Suprapubic skin (tissue), 4 donors: Measurements from ENCODE around the gene CEP70. TPM values are rescaled to one million over a fixed set of nuclear protein-coding genes. Genes with fewer than 3 reads are reported as not detected.

ENCODE experiments used
- DNase-seq, 2 donors: peaks; one replicate each; pipeline ENCODE4 v3.0.0-alpha.2; 2019; ENCODE audit warnings: low spot score in 2 of 2
- H3K27ac ChIP-seq: fragments of 200-600 bp; sonication (generic); one replicate; pipeline ENCODE4 v1.5.1; 2019
- H3K27me3 ChIP-seq: fragments of 200-600 bp; sonication (generic); one replicate; pipeline ENCODE4 v1.5.1; 2019
- H3K36me3 ChIP-seq: fragments of 200-600 bp; sonication (generic); one replicate; pipeline ENCODE4 v1.5.1; 2019
- H3K4me1 ChIP-seq: fragments of 200-600 bp; sonication (generic); one replicate; pipeline ENCODE4 v1.5.1; 2019
- H3K4me3 ChIP-seq: fragments of 200-600 bp; sonication (generic); one replicate; pipeline ENCODE4 v1.5.1; 2019; ENCODE audit warnings: mild to moderate bottlenecking
- H3K9me3 ChIP-seq: fragments of 200-600 bp; sonication (generic); one replicate; pipeline ENCODE4 v1.5.1; 2019
- EP300 ChIP-seq: sonication (generic); formaldehyde crosslinking; IDR thresholded peaks from one replicate; pipeline ENCODE4 v1.6.1; 2017; ENCODE audit warnings: antibody characterized with exemption
- POLR2A ChIP-seq, 2 donors: fragments of 450-650 bp; IDR thresholded peaks; one replicate each; pipeline ENCODE4 v1.6.1; 2017; ENCODE audit warnings: antibody characterized with exemption in 2 of 2, mild to moderate bottlenecking in 2 of 2, moderate library complexity in 2 of 2
- POLR2AphosphoS5 ChIP-seq, 3 donors: sonication (generic); formaldehyde crosslinking; IDR thresholded peaks; one replicate each; pipeline ENCODE4 v1.6.1; 2017; ENCODE audit warnings: antibody characterized with exemption in 3 of 3
- WGBS: methylation state at CpG from one replicate; pipeline ENCODE4 v1.1.5; 2018; 5-methylcytosine and 5-hydroxymethylcytosine counted together
- total RNA-seq, 4 donors: library from RNA; depleted of rRNA; stranded (reverse); fragments of >200 nt; gene quantifications; one replicate each; pipeline ENCODE4 v1.1.0, GENCODE V29; 2016
- TF ChIP-seq, protein P1 (sequence below), 2 donors: fragments of 200-600 bp in 1 of 2; fragments of 450-650 bp in 1 of 2; sonication (generic) in 1 of 2; IDR thresholded peaks; one replicate each; pipeline ENCODE4 v1.5.1; 2016 to 2019; ENCODE audit warnings: antibody characterized with exemption in 2 of 2, mild to moderate bottlenecking in 1 of 2, moderate library complexity in 1 of 2

The CEP70 gene
- total RNA-seq, 4 donors from 2014 or later, result 6.3 to 15.7 (median 7.2) TPM

DNA sequence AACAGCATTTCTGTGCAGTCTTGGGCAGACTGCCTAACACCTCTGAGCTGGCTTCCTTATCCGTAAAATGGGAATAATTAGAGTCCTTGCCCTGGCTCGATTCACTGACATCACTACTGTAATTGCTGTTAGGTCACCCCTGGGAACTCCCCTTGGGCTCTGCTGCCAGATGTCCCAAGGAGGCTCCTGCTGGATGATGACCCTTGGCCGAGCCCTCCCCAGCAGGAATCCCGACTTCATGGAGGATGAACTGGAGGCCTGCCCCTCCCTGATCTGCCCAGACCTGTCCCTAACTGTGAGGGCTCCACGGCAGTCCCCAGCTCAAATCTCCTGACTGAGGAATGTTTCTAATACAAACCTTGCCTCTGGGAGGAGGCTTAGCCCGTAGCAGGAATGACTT lies 141.6 kb downstream of the CEP70 start:
- Histone ChIP-seq H3K4me3 (no peak overlapping the region), H3K27ac (no peak overlapping the region), H3K27me3 (no peaks in the 10 kb centered on the region), H3K4me1 (peaks cover 11% of the 10 kb centered on the region), H3K9me3 (no peaks in the 10 kb centered on the region), H3K36me3 (no peaks in the 10 kb centered on the region)
- no peak for TF ChIP-seq EP300
- WGBS, result 38% methylated on average over 3 of the region's 6 CpGs
- peak; percentile 28 to 58 for DNase-seq

DNA sequence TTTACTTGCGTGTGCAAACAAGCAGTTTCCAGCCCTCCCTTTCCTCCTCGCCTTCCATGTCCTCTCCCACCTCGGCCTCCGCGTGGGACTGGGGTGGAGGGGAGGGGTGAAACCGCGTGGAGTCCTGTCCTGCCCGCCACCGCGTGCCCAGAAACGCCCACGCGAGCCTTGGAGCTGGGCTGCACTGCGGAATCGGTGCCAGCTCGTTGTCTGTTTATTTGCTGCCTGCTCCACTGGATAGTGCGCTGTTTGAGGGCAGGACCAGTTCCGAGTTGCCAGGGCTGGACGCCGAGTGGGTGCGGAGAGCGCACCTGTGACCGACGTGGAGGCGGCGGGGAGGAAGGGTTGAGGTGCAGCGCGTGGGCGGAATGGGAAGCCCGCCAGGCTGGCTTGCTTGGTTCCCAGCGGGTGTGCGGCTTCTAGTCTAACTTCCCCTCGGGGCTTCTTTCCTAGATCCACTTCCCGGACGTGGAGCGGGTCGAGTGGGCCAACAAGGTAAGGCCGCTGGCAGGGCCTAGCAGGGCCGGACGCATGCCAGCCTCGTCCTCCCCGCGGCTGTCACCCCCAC lies 142.4 kb downstream of the CEP70 start:
- Histone ChIP-seq H3K9me3 (no peaks in the 10 kb centered on the region), H3K36me3 (no peaks in the 10 kb centered on the region), H3K27me3 (no peaks in the 10 kb centered on the region), H3K4me3 (no peak overlapping the region), H3K27ac (no peak overlapping the region), H3K4me1 (peaks cover 11% of the 10 kb centered on the region)
- 87% methylated on average over 39 of the region's 43 CpGs for WGBS
- DNase-seq, result peak; percentile 44 to 70
- TF ChIP-seq, protein P1, sequence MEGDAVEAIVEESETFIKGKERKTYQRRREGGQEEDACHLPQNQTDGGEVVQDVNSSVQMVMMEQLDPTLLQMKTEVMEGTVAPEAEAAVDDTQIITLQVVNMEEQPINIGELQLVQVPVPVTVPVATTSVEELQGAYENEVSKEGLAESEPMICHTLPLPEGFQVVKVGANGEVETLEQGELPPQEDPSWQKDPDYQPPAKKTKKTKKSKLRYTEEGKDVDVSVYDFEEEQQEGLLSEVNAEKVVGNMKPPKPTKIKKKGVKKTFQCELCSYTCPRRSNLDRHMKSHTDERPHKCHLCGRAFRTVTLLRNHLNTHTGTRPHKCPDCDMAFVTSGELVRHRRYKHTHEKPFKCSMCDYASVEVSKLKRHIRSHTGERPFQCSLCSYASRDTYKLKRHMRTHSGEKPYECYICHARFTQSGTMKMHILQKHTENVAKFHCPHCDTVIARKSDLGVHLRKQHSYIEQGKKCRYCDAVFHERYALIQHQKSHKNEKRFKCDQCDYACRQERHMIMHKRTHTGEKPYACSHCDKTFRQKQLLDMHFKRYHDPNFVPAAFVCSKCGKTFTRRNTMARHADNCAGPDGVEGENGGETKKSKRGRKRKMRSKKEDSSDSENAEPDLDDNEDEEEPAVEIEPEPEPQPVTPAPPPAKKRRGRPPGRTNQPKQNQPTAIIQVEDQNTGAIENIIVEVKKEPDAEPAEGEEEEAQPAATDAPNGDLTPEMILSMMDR (IDR thresholded peaks at IDR 0.05), result no peak
- no peak for TF ChIP-seq POLR2A (IDR thresholded peaks at IDR 0.05)
- TF ChIP-seq EP300, result no peak
- TF ChIP-seq POLR2AphosphoS5 (IDR thresholded peaks at IDR 0.05), result no peak

DNA sequence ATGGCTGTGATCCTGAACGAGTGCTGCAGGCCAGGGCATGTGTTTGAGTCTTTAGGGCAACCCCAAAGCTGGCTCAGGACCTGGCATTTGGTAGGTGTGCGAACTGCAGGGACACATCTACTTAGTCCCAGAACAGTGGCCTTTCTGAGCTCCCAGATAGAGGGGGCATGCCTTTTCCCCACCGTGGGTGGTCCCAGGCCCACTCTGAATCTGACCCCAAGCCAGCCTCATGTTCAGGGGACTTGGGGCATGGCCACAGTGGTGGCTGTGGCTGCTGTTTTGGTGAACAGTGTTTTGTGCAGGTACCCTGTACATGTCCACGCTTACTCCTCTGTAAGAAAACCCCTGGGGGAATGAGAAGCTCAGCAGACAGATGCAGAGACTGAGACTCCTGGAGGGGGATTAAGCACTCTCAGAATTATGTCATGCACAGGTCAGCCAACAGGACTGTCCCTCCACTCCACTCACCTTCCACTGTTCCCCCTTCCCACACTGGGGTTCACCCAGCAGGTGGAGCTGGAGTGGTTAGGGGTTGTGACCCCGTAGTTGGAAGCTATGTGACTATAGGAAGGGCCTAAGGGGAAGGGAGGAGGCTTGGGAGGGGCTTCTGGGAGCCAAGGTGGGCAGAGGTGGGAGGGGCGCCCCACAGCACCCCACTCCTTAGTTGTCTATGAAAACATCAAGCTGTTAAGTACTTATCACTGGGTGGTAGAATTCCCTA lies 143.2 kb downstream of the CEP70 start:
- no peaks in the 10 kb centered on the region for H3K9me3 ChIP-seq
- no peak for TF ChIP-seq POLR2A (IDR thresholded peaks at IDR 0.05)
- TF ChIP-seq POLR2AphosphoS5 (IDR thresholded peaks at IDR 0.05), result no peak
- TF ChIP-seq EP300, result no peak
- TF ChIP-seq, protein P1 (IDR thresholded peaks at IDR 0.05), result no peak
- H3K36me3 ChIP-seq, result no peaks in the 10 kb centered on the region
- peak; percentile 36 to 55 for DNase-seq
- 44% methylated on average over 5 of the region's 6 CpGs for WGBS
- peaks cover 9% of the 10 kb centered on the region for H3K4me1 ChIP-seq
- H3K27ac ChIP-seq, result no peak overlapping the region
- H3K27me3 ChIP-seq, result no peaks in the 10 kb centered on the region
- no peak overlapping the region for H3K4me3 ChIP-seq

DNA sequence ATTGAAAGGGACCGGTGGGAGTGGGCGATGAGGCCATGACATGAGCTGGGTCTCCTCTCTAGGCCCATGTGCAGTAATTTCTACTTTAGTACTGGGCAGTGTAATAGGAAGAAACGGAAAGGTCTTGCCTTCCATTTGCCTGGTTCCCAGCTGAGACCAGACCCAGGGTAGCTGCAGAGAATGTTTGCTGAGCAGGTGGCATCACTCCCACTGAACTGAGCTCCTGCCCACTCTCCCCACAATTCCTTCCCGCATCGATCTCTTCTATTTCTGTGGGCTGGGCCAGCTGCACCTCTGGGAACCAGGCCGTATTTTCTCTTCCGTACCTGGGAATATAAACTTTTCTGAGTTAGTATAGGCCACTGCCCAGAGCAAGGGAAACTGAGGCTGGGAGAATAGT lies 143.9 kb downstream of the CEP70 start:
- Histone ChIP-seq H3K4me3 (no peak overlapping the region), H3K36me3 (no peaks in the 10 kb centered on the region), H3K27me3 (no peaks in the 10 kb centered on the region), H3K9me3 (no peaks in the 10 kb centered on the region), H3K4me1 (peaks cover 3% of the 10 kb centered on the region), H3K27ac (no peak overlapping the region)
- DNase-seq, result peak in 1 of 2 donors; percentile 26
- TF ChIP-seq POLR2A (IDR thresholded peaks at IDR 0.05) (no peak), EP300 (no peak), POLR2AphosphoS5 (IDR thresholded peaks at IDR 0.05) (no peak)
- TF ChIP-seq, protein P1 (IDR thresholded peaks at IDR 0.05), result no peak
- 82% methylated on average over 7 of the region's 7 CpGs for WGBS

DNA sequence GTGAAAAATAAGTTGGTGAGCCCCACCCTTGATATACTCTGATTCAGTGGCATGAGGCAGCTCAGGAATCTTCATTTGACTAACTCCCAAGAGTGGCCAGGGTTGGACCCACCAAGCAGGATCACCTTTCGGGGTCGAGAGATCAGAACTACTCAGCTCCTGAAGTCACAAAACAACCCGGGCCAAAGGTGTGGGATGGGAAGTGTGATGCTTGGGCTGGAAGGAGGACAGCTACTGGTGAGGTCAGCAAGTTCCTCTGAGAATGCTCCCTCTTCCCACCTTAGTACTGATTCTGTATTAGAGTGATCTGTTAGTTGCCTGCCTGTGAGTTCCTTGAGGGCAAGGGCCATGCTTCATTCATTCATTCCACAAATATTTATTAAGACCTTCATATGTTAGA lies 144.6 kb downstream of the CEP70 start:
- Histone ChIP-seq H3K4me1 (peaks cover 3% of the 10 kb centered on the region), H3K36me3 (no peaks in the 10 kb centered on the region), H3K9me3 (no peaks in the 10 kb centered on the region), H3K4me3 (no peak overlapping the region), H3K27ac (no peak overlapping the region), H3K27me3 (no peaks in the 10 kb centered on the region)
- TF ChIP-seq, protein P1 (IDR thresholded peaks at IDR 0.05), result no peak
- TF ChIP-seq POLR2A (IDR thresholded peaks at IDR 0.05) (no peak), EP300 (no peak), POLR2AphosphoS5 (IDR thresholded peaks at IDR 0.05) (no peak)
- 88% methylated on average over 3 of the region's 3 CpGs for WGBS
- DNase-seq, result peak; percentile 24 to 59
